Measurements from ENCODE around the gene GLT8D1. TPM values are rescaled to one million over a fixed set of nuclear protein-coding genes. Genes with fewer than 3 reads are reported as not detected.

The GLT8D1 gene
- polyA plus RNA-seq, 10 donors = 72.0 to 105 (median 84.0) TPM

DNA sequence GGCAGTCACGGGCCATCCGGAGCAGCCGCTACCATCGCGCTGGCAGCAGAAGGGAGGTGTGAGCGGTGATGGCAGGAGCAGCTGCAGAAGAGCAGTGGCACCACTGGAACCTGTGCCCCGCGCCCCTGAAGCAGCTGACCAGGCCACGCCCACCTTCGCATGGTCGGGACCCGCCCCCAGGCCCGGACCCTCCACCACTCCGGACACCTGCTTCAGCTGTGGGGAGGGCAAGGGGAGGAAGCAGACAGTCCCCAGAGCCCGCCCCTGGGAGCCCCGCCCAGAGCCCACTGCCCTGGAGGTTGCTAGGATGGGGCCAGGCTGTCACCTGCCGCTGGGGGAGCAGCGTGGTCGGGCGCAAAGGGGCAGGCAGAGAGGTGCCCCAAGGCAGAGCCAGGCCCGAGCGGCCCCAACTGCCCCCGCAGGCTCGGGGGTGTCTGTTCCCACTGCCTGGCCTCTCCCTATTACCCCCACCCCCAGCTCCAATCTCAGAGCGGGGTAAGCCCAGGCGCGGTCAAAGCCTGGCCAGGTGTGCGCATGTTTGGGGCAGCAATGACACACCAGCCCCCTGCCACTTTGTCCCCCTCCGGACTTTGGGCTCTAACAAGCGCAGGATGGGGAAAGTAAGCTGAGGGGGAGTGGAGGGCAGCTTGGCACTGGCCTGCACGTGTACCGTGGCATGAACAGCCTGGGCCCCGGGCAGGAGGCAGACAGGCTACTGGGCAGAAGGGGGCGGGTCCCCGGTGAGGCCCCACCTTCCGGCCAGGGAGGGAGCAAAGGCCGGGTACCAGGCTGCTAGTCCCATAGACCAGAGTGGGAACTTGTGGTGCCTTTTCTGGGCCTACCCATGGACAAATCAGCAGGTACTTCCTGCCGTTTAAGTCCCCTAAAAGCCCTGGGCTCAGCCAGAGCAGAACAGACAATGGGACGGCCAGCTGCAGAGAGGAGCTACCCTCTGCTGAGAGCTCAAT, 9.0 kb upstream of the GLT8D1 start:
- DNase-seq = peak in 1 of 3 donors; percentile 20

DNA sequence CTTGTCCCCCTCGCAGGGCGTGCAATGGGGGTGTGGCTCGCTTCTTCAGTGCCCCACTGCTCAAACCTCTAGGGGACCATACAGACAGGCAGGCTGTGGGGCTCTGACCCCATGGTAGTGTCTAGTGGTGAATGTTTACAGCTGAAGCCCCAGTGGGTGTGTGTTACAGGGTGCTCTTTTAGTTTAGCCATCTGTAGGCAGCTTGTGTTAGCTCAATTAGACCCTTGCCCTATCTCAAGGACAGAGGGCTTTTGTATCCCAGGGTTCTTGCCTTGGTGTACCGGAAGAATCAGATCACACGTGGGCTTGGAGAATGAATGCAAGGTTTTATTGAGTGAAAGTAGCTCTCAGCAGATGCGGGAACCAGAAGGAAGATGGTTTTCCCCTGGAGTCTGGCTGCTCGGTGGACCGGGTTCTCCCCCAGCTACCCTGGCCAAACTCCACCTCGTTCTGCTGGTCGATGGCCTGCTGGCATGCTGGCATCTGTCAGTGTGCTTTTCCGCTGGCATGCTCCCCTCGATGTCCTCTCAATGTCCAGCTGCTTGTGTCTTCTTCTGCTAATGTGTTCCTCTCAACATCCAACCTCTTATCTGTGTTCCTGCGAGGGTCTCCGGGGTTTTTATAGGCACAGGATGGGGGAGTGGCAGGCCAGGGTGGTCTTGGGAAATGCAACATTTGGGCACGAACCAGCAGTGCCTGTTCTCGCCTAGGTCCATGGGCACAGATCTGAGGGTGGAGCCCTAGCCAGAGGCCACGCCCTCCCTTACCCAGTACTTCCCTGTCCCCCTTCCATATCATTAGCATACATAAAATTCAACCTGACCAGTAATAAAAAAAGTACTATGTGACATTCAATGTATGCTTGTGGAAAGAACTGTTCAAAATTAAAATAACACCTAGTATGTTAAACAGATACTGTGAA, 7.0 kb upstream of the GLT8D1 start:
- DNase-seq = no peak

DNA sequence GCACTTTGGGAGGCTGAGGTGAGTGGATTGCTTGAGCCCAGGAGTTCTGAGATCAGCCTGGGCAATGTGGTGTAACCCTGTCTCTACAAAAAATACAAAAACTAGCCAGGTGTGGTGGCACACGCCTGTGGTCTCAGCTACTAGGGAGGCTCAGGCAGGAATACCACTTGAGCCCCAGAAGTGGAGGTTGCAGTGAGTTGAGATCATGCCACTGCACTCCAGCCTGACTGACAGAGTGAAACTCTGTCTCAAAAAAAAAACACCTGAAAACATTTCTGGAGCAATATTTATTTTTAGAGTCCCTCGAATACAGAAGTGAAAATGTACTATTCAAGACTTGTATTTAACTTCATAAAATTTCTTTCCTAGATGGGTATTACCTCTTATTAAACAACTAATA, 4.9 kb upstream of the GLT8D1 start:
- no peak for DNase-seq

DNA sequence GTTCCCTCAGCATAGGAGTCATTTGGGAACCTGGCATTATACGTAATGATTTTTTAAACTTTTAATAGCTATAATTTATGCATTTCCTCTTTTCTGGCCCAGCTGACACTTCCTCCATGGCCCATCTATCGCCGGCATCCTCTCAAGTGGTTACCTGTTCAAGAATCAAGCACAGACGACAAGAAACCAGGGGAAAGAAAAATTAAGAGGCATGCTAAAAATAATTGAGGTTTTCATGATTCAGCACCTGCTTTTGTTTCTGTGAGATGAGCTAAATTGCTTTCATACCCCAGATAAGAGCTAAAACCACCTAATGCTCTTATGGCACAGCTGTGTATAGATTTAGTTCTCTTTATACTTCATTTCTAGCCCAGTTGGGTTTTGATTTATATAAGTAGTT, 2.0 kb upstream of the GLT8D1 start:
- no peak for DNase-seq

DNA sequence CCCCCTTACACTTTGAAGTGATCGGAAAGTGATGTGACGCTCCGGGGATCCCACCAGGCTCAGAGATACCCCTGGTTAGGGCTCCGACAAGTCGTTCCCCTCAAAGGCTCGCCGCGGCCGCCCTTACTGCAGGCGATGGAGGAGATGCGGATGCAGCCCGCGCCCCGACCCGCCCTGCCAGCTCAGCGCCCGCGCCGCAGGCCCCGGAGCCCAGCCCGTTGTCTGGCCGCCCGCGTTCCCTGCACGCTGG, 228 bp downstream of the GLT8D1 start:
- DNase-seq = no peak

DNA sequence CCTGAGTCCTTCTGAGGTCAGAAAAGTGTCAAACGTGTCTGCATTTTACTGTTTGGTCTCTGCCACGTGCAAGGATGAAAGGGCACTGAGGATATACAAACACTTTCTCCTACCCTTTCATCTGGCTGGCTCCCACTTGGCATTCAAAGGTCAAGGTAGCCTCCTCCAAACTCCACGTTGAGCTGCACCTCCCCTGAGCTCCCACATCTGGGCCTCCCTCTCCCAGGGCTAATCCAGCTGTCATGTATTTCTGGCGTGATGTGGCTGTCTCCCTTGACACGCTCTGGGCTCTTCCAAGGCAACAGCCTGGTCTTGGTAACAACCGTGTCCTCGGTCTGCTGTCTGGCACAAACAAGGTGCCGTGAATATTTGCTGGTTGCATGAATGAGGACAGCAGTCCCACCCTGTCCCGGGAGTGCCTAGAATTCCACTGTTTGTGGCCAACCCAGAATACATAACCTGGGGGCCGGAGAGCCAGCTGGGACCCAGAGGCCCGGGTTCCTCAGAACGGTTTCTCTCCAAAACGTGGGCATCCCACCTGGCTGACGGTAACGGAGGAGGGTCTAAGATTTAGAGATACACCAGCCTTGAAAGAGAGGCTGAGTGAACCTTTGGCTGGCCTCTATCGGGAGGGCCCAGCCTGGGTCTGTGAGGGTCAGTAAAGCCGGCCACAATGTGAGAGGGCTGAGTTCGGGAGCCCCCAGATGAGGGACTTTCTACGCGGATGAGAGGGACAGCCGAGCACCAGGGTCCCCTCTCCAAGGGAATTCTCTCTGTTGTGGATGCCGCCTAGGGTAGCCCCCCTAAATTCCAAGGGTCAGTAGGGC, 767 bp downstream of the GLT8D1 start:
- peak in 2 of 3 donors; percentile 49 to 77 for DNase-seq

DNA sequence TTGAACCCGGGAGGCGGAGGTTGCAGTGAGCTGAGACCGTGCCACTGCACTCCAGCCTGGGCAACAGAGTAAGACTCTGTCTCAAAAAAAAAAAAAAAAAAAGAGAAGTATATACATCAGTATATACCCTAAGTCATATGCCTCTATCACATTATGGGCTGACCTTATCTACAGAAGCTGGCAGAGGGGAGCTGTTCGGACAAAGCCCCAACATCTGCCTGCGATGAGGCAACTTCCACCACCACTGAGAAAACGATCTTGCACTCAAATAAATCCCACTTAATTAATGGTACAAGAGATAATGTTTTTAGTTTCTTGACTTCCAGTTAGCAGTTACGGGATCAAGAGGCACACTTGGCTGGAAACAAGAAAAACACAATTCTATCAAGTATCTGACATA, 2.2 kb downstream of the GLT8D1 start:
- no peak for DNase-seq

DNA sequence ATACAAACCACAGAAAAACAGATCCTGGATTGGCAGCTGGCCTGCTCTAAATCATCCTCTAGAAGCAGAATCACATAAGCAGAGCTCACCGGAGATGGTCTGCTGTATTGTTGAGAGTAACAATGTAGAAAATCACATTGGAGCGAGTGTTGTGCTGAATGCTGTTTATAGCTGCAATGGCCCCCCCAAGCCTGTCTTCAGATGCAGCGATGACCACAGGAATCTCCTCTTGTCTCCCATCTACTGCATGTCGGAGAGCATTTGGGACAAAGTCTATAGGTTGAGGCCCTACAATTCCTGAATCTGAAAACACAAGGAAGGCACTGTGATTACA, 8.0 kb downstream of the GLT8D1 start:
- no peak for DNase-seq

DNA sequence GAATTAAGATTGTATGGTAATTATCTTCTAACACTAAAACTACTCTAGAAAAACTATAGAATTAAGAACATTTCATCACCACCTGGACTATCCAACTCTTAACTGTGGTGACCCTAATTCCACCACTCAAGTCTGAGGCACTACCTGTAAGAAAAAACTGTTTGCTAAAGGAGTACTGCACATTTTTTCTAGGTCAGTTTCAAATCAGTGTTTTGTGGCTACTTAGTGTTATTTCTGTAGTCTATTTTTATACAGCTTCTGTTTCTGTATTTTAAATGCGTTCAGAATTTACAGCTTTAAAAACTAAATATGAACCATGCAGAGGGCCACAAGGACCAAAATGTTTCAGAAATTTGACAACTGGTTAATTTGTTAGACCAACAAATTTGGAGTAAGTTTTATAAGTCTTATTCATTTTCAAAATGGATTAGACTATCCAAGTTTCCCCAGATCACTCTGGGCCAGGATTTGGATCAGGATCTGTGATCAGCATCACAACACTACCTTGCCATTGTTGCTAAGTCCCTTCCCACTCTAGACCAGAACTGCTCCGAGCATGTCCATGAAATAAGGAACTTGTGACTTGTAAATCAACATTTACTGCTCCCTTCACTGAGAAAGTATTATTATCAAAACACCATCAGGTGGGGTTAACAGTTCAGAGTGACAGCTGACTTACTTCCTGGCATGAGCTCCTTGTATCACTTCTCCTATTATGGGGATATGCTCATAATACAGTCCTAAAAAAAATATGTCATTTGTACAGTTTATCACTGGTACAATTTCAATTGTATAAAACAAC, 8.6 kb downstream of the GLT8D1 start:
- no peak for DNase-seq

DNA sequence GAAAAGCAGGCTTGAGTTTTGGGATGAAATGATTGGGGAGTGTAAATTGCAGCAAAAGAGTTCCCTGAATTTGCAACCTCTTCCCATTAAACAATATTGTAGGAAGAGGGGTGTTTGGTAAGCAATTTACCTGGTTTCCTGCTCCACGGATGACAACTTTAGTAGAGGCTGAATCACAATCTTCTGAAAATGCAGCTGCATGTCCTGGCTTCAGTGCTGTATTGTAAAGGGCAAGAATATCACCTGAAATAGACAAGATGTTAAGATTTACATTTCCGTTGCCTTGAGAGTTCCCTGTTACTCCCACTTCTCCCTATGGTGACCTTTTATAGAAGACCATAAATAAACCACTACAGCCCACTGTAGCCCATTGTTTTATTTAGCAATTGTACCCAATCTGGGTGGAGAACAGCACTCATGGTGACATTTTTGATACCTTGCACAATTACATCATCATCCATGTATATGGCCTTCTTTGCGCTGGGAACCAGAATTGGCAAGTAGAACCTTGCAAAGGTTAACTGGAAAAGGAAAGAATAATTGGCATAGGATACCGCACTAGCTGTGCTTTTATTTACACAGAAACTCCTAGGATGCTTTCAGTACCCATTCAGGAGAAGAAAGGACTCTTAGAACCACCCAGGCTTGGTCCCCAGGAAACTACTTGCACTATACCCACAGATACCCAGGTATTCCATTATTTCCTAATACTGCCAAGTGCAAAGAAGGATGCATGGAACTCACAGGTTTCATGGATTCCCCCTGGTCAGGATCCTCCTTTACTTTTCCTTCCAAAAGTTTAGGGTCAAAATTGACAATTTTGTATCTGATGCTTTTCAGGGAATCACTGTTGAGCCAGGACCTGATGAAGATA, 9.6 kb downstream of the GLT8D1 start:
- DNase-seq = no peak

DNA sequence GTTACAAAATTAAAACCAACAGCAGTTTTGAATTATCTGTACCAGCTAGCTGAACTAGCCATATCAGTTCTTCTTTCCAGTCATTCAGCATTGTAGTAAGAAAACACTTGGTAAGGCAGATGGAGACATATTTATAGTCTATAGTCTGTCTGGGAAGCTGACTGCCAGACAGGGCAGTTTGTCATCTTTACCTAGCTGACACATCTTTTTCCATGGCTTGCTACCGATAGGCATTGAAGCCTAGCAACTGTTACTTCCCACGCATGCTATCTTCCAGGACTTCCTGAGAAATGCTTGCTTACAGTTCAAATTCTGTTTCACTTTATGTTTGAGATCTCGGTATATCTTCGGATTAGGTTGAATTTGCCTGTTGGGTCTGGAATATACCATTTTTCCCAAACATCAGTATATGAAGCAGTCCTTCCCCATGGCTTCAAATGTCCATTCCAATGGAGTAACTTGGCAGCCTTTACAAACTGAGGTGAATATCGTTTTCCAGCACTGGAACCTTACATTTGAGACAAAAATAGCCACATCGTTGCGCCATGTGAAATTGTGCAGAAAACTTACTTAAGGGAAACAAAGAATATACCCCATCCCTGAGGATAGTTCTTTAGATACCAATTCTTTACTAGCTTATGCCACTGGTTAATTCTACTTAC, 10.9 kb downstream of the GLT8D1 start:
- no peak for DNase-seq

DNA sequence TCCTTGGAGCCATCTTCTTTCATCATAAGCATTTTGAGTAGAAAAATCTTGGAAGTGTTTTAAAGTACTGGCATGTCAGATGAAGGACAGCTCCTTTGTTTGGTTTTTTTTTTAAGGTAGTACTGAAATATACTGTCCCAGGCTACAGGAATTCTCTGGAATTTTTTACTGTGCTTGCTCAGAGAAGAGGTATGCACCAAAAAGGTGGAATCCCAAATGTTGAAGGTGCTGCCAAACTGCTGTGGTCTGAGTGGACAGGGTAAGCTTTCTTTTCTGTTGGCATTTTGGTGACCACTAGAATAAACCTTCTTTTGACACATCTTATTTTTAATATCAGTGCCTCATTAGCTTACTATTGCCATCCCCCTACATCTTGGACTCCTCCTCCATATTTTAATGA, 12.5 kb downstream of the GLT8D1 start:
- DNase-seq = no peak

DNA sequence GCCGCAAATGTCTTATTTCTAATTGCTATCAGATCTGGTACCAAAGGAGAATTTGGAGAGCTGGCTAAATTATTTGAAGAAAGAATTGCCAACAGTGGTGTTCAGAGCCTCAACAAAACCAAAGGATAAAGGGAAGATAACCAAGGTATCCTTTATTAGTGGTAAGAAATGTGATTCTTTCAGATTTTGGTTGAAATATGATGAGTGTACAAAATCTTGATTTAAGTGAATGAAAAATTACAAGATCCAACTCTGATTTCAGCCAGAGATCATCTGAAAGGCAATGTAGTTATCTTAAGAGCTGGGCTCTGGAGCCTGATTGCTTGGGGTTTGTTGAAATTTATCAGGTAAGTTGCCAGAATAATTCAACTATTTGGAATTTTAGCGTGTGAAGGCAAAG, 15.0 kb downstream of the GLT8D1 start:
- DNase-seq = no peak

DNA sequence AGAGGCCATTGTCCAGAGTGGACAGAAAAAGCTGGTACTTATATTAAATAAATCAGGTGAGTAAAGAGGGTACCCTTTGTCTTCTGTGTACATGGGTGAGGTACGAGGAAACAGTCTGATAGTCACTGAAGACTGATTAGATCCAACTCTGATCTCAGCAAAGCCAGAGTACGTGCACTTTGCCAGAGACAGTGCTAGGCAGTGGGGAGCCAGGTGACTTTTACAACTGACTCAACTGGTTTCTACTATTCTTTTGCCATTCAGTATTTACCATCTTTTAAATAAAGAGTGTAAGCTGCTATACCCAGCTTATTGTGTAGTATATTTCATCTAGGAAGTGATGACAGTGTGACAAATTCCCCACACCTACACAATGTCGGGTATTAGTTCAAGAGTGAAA, 16.4 kb downstream of the GLT8D1 start:
- DNase-seq = no peak

DNA sequence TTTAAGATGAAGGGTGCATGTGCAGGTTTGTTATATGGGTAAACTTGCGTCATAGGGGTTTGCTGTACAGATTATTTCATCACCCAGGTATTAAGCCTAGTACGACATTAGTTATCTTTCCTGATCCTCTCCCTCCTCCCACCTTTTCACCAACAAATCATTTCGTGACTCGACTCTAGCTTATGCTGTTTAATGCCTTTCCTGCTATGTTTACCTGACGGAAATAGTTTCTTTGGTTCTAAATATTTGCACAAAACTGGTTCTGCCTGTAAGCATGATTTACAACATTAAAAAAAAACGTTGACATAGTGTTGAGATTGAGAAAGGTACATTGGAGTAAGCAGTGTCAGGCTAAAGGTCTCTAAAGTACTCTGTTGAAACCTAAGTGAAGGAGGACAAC, 17.3 kb downstream of the GLT8D1 start:
- DNase-seq = no peak

DNA sequence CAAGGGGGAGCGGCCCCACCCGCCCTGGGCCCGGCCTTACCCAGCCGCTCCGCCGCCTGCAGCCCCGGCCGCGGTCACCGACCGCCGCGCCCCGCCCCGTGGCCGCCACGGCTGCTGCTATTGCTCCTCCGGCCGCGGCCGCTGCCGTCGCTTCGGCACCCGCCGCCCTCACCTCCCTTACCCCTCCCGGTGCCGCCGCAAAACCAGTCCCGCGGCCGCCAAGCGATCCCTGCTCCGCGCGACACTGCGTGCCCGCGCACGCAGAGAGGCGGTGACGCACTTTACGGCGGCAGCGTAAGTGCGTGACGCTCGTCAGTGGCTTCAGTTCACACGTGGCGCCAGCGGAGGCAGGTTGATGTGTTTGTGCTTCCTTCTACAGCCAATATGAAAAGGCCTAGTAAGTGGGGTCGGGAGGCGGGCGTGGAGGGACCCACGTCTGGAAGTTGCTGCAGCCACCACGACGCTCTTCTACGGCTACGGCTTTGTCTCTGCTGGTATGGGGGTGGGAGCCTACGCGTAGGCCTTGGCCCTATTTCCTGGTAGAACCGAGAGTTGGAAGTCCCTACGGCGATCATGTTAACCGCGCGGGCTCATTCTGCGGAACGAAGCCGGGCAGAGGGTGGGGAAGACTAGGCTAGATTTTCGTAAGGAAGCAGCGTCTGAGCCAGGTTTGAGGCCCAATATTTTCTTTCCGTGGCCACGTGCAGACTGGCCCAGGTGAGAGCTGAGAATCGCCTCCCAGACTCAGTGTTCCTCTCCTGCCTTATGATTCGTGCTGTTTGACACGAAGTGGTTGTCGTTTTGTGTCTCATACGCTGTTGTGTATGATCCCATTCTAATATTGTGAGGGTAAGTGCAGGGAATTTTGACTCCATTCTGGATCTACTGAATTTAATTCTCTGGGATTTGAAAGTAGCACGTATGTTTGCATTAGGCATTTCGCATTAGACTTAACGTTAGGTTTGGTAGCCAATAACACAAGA, 19.6 kb downstream of the GLT8D1 start, which contains the start of the genes GNL3 and PBRM1:
Gene GNL3, plus strand, starts transcription at position 324 of the 983 bp plus-strand sequence. Its CDS starts 61 bp downstream, at position 385.
Gene PBRM1, minus strand, starts transcription at position 205 of the 983 bp plus-strand sequence.
- DNase-seq = peak; percentile 97 to 99 (median 98)

DNA sequence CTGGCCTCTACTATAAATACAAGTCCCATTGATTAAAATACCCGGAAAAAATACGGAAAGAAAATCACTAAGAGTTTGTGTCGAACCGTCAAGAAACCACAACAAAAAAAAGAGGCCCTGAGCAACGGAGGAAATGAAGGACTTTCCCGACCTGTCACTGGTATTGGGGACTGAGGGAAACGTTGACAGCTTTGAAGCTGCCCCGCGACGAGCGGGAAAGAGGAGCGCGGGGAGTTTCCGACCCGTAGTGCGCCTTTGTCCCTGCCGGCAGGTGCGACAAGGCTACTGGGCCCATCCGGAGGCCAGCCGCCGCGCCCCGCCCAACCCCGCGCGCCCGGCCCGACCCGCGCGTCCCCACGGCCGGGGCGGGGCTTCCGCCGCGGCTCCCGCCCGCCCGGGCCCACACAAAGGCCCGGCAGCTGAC, 20.3 kb downstream of the GLT8D1 start:
- DNase-seq = peak; percentile 73 to 89 (median 76)

DNA sequence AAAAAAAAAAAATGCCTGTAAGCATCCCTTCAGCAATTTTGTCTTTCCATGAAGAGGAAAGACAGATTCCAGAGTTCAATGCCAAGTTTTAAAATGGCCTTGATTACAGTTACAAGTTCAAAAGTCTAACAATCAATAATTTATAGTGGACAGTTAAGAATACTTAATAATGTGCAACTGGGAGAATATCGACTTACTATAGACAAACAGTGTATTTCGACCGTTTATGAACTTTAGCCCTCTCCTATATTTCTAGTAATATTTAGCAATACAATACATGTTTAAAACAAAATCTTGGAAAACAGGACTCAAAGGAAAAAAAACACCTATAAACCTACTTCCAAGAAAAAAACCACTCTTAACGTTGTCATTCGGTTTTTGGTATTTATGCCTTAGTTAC, 21.4 kb downstream of the GLT8D1 start:
- DNase-seq = no peak
